Astrocyte (in vitro differentiated cells and primary cell): ENCODE results near the gene VAC14. TPM values are rescaled to one million over a fixed set of nuclear protein-coding genes. Genes with fewer than 3 reads are reported as not detected.
A peak's percentile ranks its signal among the peaks of the same experiment; 100 is the strongest.

Experiments used
- DNase-seq: peaks from one replicate; pipeline ENCODE4 v3.0.0-alpha.2; 2010; ENCODE audit warnings: low read depth
- FAIRE-seq: peaks from 2 replicates; lab custom pipeline; 2011; peaks lifted over from hg19 to GRCh38; lab: Jason Lieb, UNC
- H2AFZ ChIP-seq: 2 replicates; pipeline ENCODE4 v1.6.0; 2012; ENCODE audit warnings: low read depth, low read length, inconsistent platforms
- H3K27ac ChIP-seq: 2 replicates; pipeline ENCODE4 v1.5.1; 2011; ENCODE audit warnings: low read depth, low read length, inconsistent platforms
- H3K27me3 ChIP-seq: 2 replicates; pipeline ENCODE4 v1.6.0; 2011; ENCODE audit warnings: low read length, inconsistent platforms; ENCODE audit not compliant: insufficient read depth
- H3K36me3 ChIP-seq: 2 replicates; pipeline ENCODE4 v1.5.1; 2011; ENCODE audit warnings: low read length, inconsistent platforms; ENCODE audit not compliant: insufficient read depth
- H3K4me1 ChIP-seq: 2 replicates; pipeline ENCODE4 v1.5.1; 2011; ENCODE audit warnings: low read length, inconsistent platforms; ENCODE audit not compliant: insufficient read depth
- H3K4me2 ChIP-seq: 2 replicates; pipeline ENCODE4 v1.6.0; 2012; ENCODE audit warnings: low read length, inconsistent platforms
- H3K4me3 ChIP-seq: 2 replicates; pipeline ENCODE4 v1.5.1; 2011; ENCODE audit warnings: low read depth, mild to moderate bottlenecking, low read length, inconsistent platforms; ENCODE audit not compliant: insufficient read depth
- H3K79me2 ChIP-seq: 2 replicates; pipeline ENCODE4 v1.6.0; 2012; ENCODE audit warnings: mild to moderate bottlenecking, low read length, inconsistent platforms; ENCODE audit not compliant: insufficient read depth
- H3K9ac ChIP-seq: 2 replicates; pipeline ENCODE4 v1.6.0; 2012; ENCODE audit warnings: mild to moderate bottlenecking, low read length, inconsistent platforms
- H3K9me3 ChIP-seq: 2 replicates; pipeline ENCODE4 v1.5.1; 2012; ENCODE audit warnings: low read depth, mild to moderate bottlenecking, low read length, inconsistent platforms; ENCODE audit not compliant: insufficient read depth
- H4K20me1 ChIP-seq: 2 replicates; pipeline ENCODE4 v1.6.0; 2012; ENCODE audit warnings: low read length, inconsistent platforms; ENCODE audit not compliant: insufficient read depth
- H3K27ac Mint-ChIP-seq: one replicate; pipeline ENCODE4 v1.8.0; 2021; ENCODE audit warnings: mild to moderate bottlenecking, mixed read lengths; ENCODE audit not compliant: unreplicated experiment
- H3K27me3 Mint-ChIP-seq: one replicate; pipeline ENCODE4 v1.8.0; 2021; ENCODE audit warnings: low read depth, mixed read lengths; ENCODE audit not compliant: unreplicated experiment
- H3K36me3 Mint-ChIP-seq: one replicate; pipeline ENCODE4 v1.8.0; 2021; ENCODE audit warnings: low read depth, mixed read lengths; ENCODE audit not compliant: unreplicated experiment
- H3K4me1 Mint-ChIP-seq: one replicate; pipeline ENCODE4 v1.8.0; 2021; ENCODE audit warnings: low read depth, mixed read lengths; ENCODE audit not compliant: unreplicated experiment
- H3K4me3 Mint-ChIP-seq: one replicate; pipeline ENCODE4 v1.8.0; 2021; ENCODE audit warnings: mild to moderate bottlenecking, moderate library complexity, mixed read lengths; ENCODE audit not compliant: unreplicated experiment
- H3K9me3 Mint-ChIP-seq: one replicate; pipeline ENCODE4 v1.8.0; 2021; ENCODE audit warnings: mild to moderate bottlenecking, mixed read lengths; ENCODE audit not compliant: unreplicated experiment
- CTCF ChIP-seq: IDR thresholded peaks from 2 replicates; pipeline ENCODE4 v1.5.1; 2011; ENCODE audit warnings: low read depth, mild to moderate bottlenecking, inconsistent platforms, low read length, moderate library complexity; ENCODE audit not compliant: insufficient read depth
- EZH2 ChIP-seq: IDR thresholded peaks from 2 replicates; pipeline ENCODE4 v1.6.1; 2012; ENCODE audit warnings: mild to moderate bottlenecking, low read length, inconsistent platforms; ENCODE audit not compliant: insufficient read depth
- total RNA-seq: library from RNA; stranded (reverse); gene quantifications from 2 replicates; pipeline ENCODE4 v1.2.1, GENCODE V29; 2021

Gene VAC14
- total RNA-seq, 1 donor from 2014 or later = 27.8 TPM

GRCh38 chr16:70740914-70741782 lies 59.8 kb downstream of the VAC14 start:
- no peak for FAIRE-seq
- peak; percentile 43 for DNase-seq
- Histone ChIP-seq H3K4me2 (peak overlapping the region; percentile 34), H3K27me3 (no peaks in the 10 kb centered on the region), H3K4me1 (peaks cover 43% of the 10 kb centered on the region), H3K4me3 (no peak overlapping the region), H3K27ac (peak overlapping the region; percentile 26), H3K9ac (peak overlapping the region; percentile 41), H4K20me1 (no peaks in the 10 kb centered on the region), H3K36me3 (peaks cover 2% of the 10 kb centered on the region), H3K79me2 (no peaks in the 10 kb centered on the region), H2AFZ (no peak overlapping the region), H3K9me3 (no peaks in the 10 kb centered on the region)
- Mint-ChIP-seq H3K4me3 (peak overlapping the region; percentile 15), H3K4me1 (peaks cover 17% of the 10 kb centered on the region), H3K9me3 (peaks cover 6% of the 10 kb centered on the region), H3K27ac (peak overlapping the region; percentile 58), H3K36me3 (peaks cover 25% of the 10 kb centered on the region), H3K27me3 (no peaks in the 10 kb centered on the region)
- no peak for TF ChIP-seq EZH2

GRCh38 chr16:70740174-70740913 lies 60.6 kb downstream of the VAC14 start:
- no peaks in the 10 kb centered on the region for H3K27me3 Mint-ChIP-seq

More at GRCh38 chr16:70740174-70740913, 60.6 kb downstream of the VAC14 start:
- Histone ChIP-seq H3K36me3 (peaks cover 2% of the 10 kb centered on the region), H3K4me3 (no peak overlapping the region), H3K9me3 (no peaks in the 10 kb centered on the region), H3K27ac (no peak overlapping the region), H4K20me1 (no peaks in the 10 kb centered on the region), H3K4me2 (peak overlapping the region; percentile 34), H3K27me3 (no peaks in the 10 kb centered on the region), H3K9ac (peak overlapping the region; percentile 41), H3K4me1 (peaks cover 41% of the 10 kb centered on the region), H3K79me2 (no peaks in the 10 kb centered on the region), H2AFZ (no peak overlapping the region)
- H3K4me1 Mint-ChIP-seq = peaks cover 19% of the 10 kb centered on the region
- peaks cover 26% of the 10 kb centered on the region for H3K36me3 Mint-ChIP-seq
- peak overlapping the region; percentile 58 for H3K27ac Mint-ChIP-seq
- no peak for TF ChIP-seq CTCF
- no peak for TF ChIP-seq EZH2
- FAIRE-seq (no peak), DNase-seq (no peak)
- H3K9me3 Mint-ChIP-seq = peaks cover 6% of the 10 kb centered on the region
- no peak overlapping the region for H3K4me3 Mint-ChIP-seq
